ENCODE results near the gene FYN.

GRCh38 chr6:111813237-111813636 lies 60.0 kb downstream of the FYN start:
- no peak for TF ChIP-seq POLR2A (IDR thresholded peaks at IDR 0.05; ENCODE audit: low read depth, low read length)
- no peak for TF ChIP-seq POLR2AphosphoS5 (IDR thresholded peaks at IDR 0.05; ENCODE audit: low read length)
- TF ChIP-seq EED (IDR thresholded peaks at IDR 0.05; ENCODE audit: low read depth) = no peak
- no peak for TF ChIP-seq TAF1 (IDR thresholded peaks at IDR 0.05; ENCODE audit: borderline replicate concordance, low read depth, low read length)
- TF ChIP-seq SIX5 (IDR thresholded peaks at IDR 0.05; ENCODE audit: low read depth, low read length, severe bottlenecking) = no peak
- TF ChIP-seq MTA3 (IDR thresholded peaks at IDR 0.05; ENCODE audit: borderline replicate concordance, low read length) = no peak
- TF ChIP-seq DPF2 (IDR thresholded peaks at IDR 0.05) = no peak
- no peak for TF ChIP-seq EP300 (IDR thresholded peaks at IDR 0.05; ENCODE audit: borderline replicate concordance in 1 of 2, control insufficient read depth in 1 of 2, low read depth in 2 of 2, low read length in 2 of 2)
- no peak for TF ChIP-seq ZBTB33 (IDR thresholded peaks at IDR 0.05)
- no peak for TF ChIP-seq MAX (IDR thresholded peaks at IDR 0.05; ENCODE audit: low read depth, low read length)
